SU-DHL-6 (cell line): ENCODE data around the gene UGGT2.

Experiments
- CTCF ChIP-seq: fragments of 200-600 bp; sonication (generic); IDR thresholded peaks from one replicate; pipeline ENCODE4 v1.5.1; 2017; ENCODE audit warnings: antibody characterized with exemption, mild to moderate bottlenecking, low read length, moderate library complexity; ENCODE audit not compliant: insufficient read depth, poor library complexity, severe bottlenecking
- EZH2phosphoT487 ChIP-seq: fragments of 200-600 bp; sonication (generic), shearing (Covaris generic); conservative IDR thresholded peaks from 2 replicates; pipeline ENCODE4 v1.6.1; 2018; ENCODE audit warnings: mild to moderate bottlenecking, antibody characterized with exemption, low read length, moderate library complexity, mixed read lengths

GRCh38 chr13:95833126-95833525 is 220.1 kb downstream of the UGGT2 start:
- TF ChIP-seq CTCF (no peak), EZH2phosphoT487 (no peak)
